SU-DHL-6 (cell line): ENCODE measurements around the gene IGF2BP3.

Experiments
- H2AFZ ChIP-seq: fragments of 200-600 bp; sonication (generic); 2 replicates; pipeline ENCODE4 v1.6.1; 2014; ENCODE audit warnings: low read depth, mild to moderate bottlenecking, moderate library complexity, mixed read lengths, antibody characterized with exemption, low read length; ENCODE audit not compliant: severe bottlenecking
- H3F3A ChIP-seq: fragments of 200-600 bp; shearing (Covaris generic); 2 replicates; pipeline ENCODE4 v1.6.0; 2016; ENCODE audit warnings: antibody characterized with exemption, mild to moderate bottlenecking; ENCODE audit not compliant: insufficient read depth
- H3K27ac ChIP-seq: fragments of 200-600 bp; sonication (generic); 2 replicates; pipeline ENCODE4 v1.5.1; 2016; ENCODE audit warnings: low read depth, mild to moderate bottlenecking, low read length, moderate library complexity, mixed read lengths
- H3K27me3 ChIP-seq: fragments of 200-600 bp; sonication (generic), shearing (Covaris generic); 2 replicates; pipeline ENCODE4 v1.6.0; 2014; ENCODE audit warnings: mild to moderate bottlenecking, low read length
- H3K36me3 ChIP-seq: fragments of 200-600 bp; sonication (generic); 2 replicates; pipeline ENCODE4 v1.6.1; 2014; ENCODE audit warnings: mild to moderate bottlenecking, low read length, mixed read lengths
- H3K4me2 ChIP-seq: fragments of 300-600, 200-600 bp; shearing (Covaris generic), sonication (generic); 2 replicates; pipeline ENCODE4 v1.6.0; 2014; ENCODE audit warnings: low read length, low read depth, mild to moderate bottlenecking; ENCODE audit not compliant: poor library complexity, severe bottlenecking
- H3K4me3 ChIP-seq: fragments of 200-600 bp; sonication (generic); 2 replicates; pipeline ENCODE4 v1.5.1; 2014; ENCODE audit warnings: antibody characterized with exemption, low read length, mild to moderate bottlenecking, mixed read lengths; ENCODE audit not compliant: insufficient read depth, poor library complexity, severe bottlenecking
- H3K79me2 ChIP-seq: fragments of 200-600 bp; sonication (generic); 2 replicates; pipeline ENCODE4 v1.6.1; 2014; ENCODE audit warnings: mild to moderate bottlenecking, low read length, moderate library complexity; ENCODE audit not compliant: insufficient read depth
- H3K9ac ChIP-seq: fragments of 200-600 bp; sonication (generic); 2 replicates; pipeline ENCODE4 v1.7.0; 2014; ENCODE audit warnings: mild to moderate bottlenecking, low read length
- H3K9me2 ChIP-seq: fragments of 200-600 bp; sonication (generic); replicated peaks from 2 replicates; pipeline ENCODE4 v1.6.1; 2014; ENCODE audit warnings: low read length; ENCODE audit not compliant: insufficient read depth
- H3K9me3 ChIP-seq: fragments of 200-600 bp; sonication (generic); 2 replicates; pipeline ENCODE4 v1.6.1; 2014; ENCODE audit warnings: low read length, mixed read lengths; ENCODE audit not compliant: insufficient read depth
- H4K20me1 ChIP-seq: fragments of 200-600 bp; sonication (generic); 2 replicates; pipeline ENCODE4 v1.6.1; 2014; ENCODE audit warnings: low read depth, mild to moderate bottlenecking, antibody characterized with exemption, low read length, moderate library complexity, mixed read lengths
- CTCF ChIP-seq: fragments of 200-600 bp; sonication (generic); IDR thresholded peaks from one replicate; pipeline ENCODE4 v1.5.1; 2017; ENCODE audit warnings: antibody characterized with exemption, mild to moderate bottlenecking, low read length, moderate library complexity; ENCODE audit not compliant: insufficient read depth, poor library complexity, severe bottlenecking
- EZH2phosphoT487 ChIP-seq: fragments of 200-600 bp; sonication (generic), shearing (Covaris generic); conservative IDR thresholded peaks from 2 replicates; pipeline ENCODE4 v1.6.1; 2018; ENCODE audit warnings: mild to moderate bottlenecking, antibody characterized with exemption, low read length, moderate library complexity, mixed read lengths

IGF2BP3 gene

GRCh38 chr7:23486002-23486773, 15.9 kb upstream of the IGF2BP3 start:
- H3K9me3 ChIP-seq = no peaks in the 10 kb centered on the region
- no peak overlapping the region for H3K27ac ChIP-seq
- no peaks in the 10 kb centered on the region for H3K36me3 ChIP-seq
- no peak overlapping the region for H3K9ac ChIP-seq
- no peaks in the 10 kb centered on the region for H3K27me3 ChIP-seq
- H2AFZ ChIP-seq = no peak overlapping the region
- no peaks in the 10 kb centered on the region for H3K9me2 ChIP-seq
- H3F3A ChIP-seq = peaks cover 6% of the 10 kb centered on the region
- H3K79me2 ChIP-seq = peaks cover 8% of the 10 kb centered on the region; the same call in 1 of the 2 replicates
- H3K4me3 ChIP-seq = no peak overlapping the region
- no peak overlapping the region for H3K4me2 ChIP-seq
- no peaks in the 10 kb centered on the region for H4K20me1 ChIP-seq
- TF ChIP-seq EZH2phosphoT487 (no peak), CTCF (no peak)

- Histone ChIP-seq H3K27ac (no peak overlapping the region), H3K9me3 (no peaks in the 10 kb centered on the region), H3K4me3 (no peak overlapping the region), H3K27me3 (no peaks in the 10 kb centered on the region), H3K9me2 (no peaks in the 10 kb centered on the region), H3K9ac (no peak overlapping the region), H3K79me2 (no peaks in the 10 kb centered on the region), H4K20me1 (no peaks in the 10 kb centered on the region), H3K4me2 (no peak overlapping the region), H2AFZ (no peak overlapping the region), H3K36me3 (no peaks in the 10 kb centered on the region), H3F3A (peaks cover 22% of the 10 kb centered on the region)
- TF ChIP-seq CTCF (no peak), EZH2phosphoT487 (no peak)
These were observed 12.4 kb upstream of the IGF2BP3 start for GRCh38 chr7:23482686-23483085.

GRCh38 chr7:23477962-23478866, 7.9 kb upstream of the IGF2BP3 start:
- no peaks in the 10 kb centered on the region for H3K9me3 ChIP-seq
- H2AFZ ChIP-seq = no peak overlapping the region
- H3K79me2 ChIP-seq = peaks cover 15% of the 10 kb centered on the region
- no peaks in the 10 kb centered on the region for H4K20me1 ChIP-seq
- H3K4me2 ChIP-seq = peak overlapping the region; percentile 4
- H3K4me3 ChIP-seq = no peak overlapping the region
- H3K27ac ChIP-seq = no peak overlapping the region
- H3K36me3 ChIP-seq = no peaks in the 10 kb centered on the region
- no peak overlapping the region for H3K9ac ChIP-seq
- no peak for TF ChIP-seq EZH2phosphoT487
- no peak for TF ChIP-seq CTCF
- no peaks in the 10 kb centered on the region for H3K9me2 ChIP-seq
- no peaks in the 10 kb centered on the region for H3K27me3 ChIP-seq
- H3F3A ChIP-seq = peaks cover 59% of the 10 kb centered on the region
